GM19240 (cell line): ENCODE measurements around the gene WDR13.
"Not testable (repeated sequence)": the region's sequence is repeated elsewhere in the genome, so short reads cannot be mapped to it uniquely, and the experiment has no call there.

Experiments
- DNase-seq: peaks from one replicate; pipeline ENCODE4 v3.0.0; 2011; ENCODE audit warnings: low spot score; ENCODE audit not compliant: insufficient read length

Gene WDR13

GRCh38 chrX:48652055-48652579 lies 54.8 kb downstream of the WDR13 start:
- DNase-seq: not testable (repeated sequence)

DNA sequence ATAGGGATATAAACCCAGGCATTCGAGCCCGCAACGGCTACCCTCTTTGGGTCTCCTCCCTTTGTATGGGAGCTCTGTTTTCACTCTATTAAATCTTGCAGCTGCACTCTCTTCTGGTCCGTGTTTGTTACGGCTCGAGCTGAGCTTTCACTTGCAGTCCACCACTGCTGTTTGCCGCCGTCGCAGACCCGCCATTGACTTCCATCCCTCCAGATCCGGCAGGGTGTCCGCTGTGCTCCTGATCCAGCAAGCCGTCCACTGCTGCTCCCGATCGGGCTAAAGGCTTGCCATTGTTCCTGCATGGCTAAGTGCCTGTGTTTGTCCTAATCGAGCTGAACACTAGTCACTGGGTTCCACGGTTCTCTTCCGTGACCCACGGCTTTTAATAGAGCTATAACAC lies 57.5 kb downstream of the WDR13 start:
- DNase-seq: not testable (repeated sequence)
